GM21526 (cell line): ENCODE measurements around the gene PHKG2.
"Not testable (repeated sequence)": the region's sequence is repeated elsewhere in the genome, so short reads cannot be mapped to it uniquely, and the experiment has no call there.

Source experiments
- ATAC-seq: cut with Tn5 transposase; IDR thresholded peaks from one replicate; pipeline ENCODE4 v1.9.1; 2021; ENCODE audit warnings: moderate library complexity; ENCODE audit not compliant: unreplicated experiment, low FRiP score

PHKG2 gene, protein sequence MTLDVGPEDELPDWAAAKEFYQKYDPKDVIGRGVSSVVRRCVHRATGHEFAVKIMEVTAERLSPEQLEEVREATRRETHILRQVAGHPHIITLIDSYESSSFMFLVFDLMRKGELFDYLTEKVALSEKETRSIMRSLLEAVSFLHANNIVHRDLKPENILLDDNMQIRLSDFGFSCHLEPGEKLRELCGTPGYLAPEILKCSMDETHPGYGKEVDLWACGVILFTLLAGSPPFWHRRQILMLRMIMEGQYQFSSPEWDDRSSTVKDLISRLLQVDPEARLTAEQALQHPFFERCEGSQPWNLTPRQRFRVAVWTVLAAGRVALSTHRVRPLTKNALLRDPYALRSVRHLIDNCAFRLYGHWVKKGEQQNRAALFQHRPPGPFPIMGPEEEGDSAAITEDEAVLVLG

DNA sequence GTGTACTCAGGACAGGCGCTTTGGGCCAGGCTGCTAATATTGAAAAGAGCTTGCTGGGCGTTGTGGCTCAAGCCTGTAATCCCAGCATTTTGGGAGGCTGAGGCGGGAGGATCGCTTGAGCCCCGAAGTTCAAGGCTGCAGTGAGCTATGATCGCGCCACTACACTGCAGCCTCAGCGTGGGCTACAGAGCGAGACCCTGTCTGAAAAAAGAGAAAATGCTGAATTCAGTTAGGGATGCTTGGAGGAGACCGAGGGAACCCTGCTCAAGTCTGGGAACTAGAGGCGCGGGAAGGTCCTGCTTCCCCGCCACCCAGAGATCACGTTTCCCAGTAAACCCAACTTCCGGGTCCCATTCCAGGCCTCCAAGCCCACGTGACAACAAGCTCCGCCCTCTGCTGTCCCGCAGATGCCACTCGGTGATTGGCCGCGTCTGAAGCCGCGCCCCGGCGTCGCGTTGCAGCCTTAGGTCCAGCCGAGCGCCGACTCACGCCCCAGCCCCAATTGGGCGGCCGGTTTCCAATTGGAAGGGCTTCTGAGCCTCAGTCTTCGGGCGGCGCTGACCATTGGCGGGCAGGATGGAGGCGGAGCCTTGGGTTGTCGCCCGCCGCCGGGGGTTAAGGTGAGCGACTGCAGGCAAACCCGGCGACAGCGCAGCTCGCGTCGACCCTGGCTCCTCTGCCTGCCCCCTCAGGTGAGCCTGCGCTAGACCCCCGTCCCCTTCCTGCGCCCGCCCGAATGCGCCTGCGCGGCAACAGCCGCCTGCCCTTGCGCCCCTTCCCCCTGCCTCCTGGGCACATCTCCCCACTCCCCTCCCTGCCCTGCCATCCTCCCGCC, at the start of gene PHKG2:
TSS of gene PHKG2 (plus strand) at position 627 of the 835 bp plus-strand sequence. CDS start 396 bp downstream, outside the sequence.
- peak; percentile 91 for ATAC-seq

DNA sequence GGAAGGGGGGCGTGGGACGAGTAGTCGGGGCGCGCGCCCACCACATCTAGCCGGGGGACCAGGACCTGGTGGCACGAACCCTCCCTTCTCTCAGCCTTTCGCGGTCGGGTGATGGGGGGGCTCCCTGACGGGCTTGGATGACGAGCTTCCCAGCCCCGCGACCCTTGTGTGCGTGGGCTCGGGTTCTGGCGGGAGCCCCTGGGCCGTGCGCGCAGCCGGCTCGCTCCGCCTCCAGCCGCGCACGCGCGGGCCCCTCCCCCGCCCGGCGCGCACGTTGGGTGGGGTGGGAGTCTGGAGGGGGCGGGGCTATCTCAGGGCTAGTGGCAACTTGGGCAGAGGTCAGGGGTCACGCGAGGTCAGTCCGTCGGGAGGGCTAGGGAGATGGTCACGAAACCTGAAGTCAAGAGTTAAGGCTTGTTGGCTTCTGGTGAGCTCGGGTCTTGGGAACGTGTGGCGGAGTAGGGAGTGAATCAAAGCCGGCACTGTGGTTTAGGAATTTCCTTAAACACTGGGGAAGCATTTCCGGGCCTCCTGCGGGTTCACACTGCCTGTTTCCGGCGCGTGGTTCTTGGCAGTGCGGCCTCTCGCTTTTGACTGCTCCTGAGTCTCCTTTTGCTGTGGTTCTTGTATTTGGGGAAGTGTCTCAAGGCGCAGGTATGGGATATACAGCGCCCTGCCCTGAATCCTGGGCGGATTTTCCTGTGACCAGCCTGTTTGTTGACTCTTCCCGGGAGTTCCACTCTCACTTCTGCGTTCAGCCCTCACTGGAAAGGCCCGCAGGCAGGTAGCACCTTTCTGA, 49.2 kb upstream of the PHKG2 start, which contains the start of gene SRCAP:
TSS of gene SRCAP (plus strand) at position 356 of the 799 bp plus-strand sequence. CDS start 1,654 bp downstream, outside the sequence.
- peak; percentile 25 for ATAC-seq

DNA sequence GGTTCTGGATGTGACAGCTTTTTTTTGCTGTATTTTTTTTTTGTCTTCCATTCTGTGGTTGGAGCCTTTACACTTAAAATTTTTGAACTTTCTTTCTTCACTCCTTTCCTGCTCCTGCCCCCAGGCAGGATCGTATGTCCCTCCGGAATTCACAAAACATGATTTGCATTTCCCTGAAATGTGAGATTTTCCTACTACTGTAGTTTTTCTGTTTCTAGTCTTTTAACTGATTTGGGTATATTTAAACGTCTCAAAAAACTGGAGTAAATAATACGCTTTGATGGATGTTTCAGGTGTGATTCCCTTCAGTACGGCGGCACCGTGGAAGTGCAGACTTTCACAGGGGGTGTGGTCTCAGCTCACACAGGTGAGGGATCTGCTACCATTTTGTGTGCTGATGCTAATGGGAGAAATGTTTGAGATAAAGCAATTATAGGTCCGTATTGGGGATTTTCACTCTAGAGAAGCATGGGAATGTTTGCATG, 48.6 kb upstream of the PHKG2 start:
- ATAC-seq: no peak

DNA sequence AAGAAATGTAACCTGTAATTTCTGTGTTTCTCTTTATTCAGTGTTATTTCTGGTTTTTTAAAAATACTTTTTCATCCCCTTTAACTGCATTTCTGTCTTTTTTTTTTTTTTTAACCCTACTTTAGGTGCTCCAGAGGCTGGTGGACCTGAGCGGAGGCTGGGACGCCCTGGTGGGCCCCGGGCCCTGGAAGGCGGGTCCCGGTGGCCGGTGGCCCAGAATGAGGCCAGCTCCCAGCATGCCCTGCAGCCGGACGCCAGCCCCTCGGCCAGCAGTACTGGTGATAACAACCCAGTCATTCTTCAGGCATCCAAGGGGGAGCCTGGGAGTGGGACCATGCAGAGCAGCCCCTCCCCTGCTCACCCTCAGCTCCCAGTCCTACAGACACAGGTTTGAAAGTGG, 47.7 kb upstream of the PHKG2 start:
- no peak for ATAC-seq

DNA sequence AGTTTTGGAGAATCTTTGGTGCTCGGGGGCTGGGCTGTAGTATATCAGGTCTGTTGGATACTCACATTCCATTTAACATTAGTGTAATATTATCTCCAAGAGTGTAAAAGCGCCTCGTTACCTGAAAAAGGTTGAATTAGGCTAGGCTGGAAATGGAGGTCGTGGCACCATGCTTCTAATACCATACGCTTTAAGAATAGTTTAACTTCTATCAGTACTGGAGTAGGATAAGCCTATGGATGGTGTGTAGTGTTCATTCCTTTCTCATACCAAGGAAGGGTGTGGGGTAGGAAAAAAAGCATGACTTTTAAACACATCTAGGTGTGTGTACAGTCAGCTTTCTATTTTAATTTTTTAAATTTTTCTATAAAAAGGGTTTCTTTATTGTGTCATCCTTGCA, 47.3 kb upstream of the PHKG2 start:
- ATAC-seq: no peak

DNA sequence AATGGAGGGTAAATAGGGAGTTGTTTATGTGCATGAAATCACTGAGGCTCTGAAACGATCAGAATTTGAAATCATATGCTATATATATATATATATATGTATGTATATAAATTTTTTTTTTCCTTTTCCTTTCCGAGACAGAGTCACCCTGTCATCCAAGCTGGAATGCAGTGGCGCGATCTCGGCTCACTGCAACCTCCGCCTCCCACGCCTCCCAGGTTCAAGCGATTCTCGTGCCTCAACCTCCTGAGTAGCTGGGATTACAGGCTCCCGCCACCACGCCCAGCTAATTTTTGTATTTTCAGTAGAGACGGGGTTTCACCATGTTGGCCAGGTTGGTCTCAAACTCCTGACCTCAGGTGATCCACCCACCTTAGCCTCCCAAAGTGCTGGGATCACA, 45.2 kb upstream of the PHKG2 start:
- ATAC-seq: not testable (repeated sequence)

DNA sequence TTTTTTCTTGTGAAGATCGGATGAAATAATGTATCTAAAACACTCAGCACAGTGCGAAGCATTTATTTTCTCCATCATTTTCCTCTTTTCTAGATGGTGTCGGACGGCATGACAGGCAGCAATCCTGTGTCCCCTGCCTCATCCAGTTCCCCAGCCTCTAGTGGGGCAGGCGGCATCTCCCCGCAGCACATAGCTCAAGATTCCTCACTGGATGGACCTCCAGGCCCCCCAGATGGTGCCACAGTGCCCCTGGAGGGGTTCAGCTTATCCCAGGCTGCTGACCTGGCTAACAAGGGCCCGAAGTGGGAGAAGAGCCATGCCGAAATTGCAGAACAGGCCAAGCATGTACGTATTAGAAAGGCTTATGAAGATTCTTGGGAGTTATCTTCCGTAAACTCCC, 44.3 kb upstream of the PHKG2 start:
- ATAC-seq: no peak

DNA sequence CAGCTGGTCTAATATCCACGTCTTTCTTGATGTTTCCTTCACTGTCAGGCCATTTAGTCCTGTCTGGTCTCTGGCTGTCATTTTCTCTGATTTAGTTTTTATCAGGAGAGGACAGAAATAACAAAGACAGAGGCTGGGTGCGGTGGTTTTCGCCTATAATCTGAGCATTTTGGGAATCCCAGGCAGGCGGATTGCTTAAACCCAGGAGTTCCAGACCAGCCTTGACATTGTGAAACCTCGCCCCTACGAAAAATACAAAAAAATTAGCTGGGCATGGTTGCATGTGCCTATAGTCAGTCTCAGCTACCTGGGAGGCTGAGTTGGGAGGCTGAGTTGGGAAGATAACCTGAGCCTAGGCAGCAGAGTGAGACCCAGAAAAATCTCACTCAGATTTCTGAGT, 42.2 kb upstream of the PHKG2 start:
- no peak for ATAC-seq

DNA sequence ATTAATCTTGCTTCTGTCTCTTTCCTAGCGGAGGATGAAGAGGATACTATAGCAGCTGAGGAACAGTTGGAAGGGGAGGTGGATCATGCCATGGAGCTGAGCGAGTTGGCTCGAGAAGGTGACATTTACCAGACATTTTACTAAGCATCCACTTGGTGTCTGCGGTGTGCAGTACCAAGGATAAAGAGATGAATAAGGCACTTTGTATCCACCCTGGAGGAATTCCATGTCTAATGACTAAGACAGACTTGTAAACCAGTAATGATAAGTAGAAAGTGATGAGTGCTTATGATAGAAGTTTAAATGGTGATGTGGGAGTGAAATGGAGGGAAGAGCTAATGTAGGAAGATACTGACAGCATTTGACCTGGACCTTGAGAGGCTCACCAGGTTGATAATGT, 37.3 kb upstream of the PHKG2 start:
- ATAC-seq: no peak

DNA sequence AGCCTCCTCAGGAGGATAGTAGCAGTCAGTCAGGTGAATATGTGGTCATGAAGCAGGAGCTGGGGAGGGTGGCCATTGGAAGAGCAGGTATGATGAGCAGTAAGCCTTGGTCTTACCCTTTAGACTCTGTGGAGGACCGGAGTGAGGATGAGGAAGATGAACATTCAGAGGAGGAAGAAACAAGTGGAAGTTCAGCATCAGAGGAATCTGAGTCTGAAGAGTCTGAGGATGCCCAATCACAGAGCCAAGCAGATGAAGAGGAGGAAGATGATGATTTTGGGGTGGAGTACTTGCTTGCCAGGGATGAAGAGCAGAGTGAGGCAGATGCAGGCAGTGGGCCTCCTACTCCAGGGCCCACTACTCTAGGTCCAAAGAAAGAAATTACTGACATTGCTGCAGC, 36.5 kb upstream of the PHKG2 start:
- ATAC-seq: no peak

DNA sequence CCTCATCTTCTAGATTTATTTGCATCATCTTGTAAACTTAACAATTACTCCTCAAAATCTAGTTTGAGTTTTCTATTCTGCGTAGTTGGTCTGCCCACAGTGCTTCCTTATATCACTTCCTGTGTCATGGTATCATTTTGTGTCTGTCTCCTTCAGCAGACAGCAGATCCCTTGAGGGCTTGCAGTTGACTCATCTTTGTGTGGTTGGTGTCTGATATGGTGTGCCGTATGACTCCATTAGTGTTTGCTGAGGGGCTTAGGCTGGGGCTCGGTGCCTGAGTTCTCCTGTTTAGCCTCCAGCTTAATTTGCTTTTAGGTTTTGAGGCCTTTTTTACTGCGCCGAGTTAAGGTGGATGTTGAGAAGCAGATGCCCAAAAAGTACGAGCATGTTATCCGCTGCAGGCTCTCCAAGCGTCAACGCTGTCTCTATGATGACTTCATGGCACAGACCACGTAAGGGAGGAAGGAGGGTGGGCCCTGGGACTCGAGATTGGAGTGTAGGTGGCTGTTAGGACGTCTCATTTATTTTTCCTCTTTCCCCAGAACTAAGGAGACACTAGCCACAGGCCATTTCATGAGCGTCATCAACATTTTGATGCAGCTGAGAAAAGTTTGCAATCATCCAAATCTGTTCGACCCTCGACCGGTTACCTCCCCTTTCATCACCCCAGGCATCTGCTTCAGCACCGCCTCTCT, 32.3 kb upstream of the PHKG2 start:
- ATAC-seq: no peak

DNA sequence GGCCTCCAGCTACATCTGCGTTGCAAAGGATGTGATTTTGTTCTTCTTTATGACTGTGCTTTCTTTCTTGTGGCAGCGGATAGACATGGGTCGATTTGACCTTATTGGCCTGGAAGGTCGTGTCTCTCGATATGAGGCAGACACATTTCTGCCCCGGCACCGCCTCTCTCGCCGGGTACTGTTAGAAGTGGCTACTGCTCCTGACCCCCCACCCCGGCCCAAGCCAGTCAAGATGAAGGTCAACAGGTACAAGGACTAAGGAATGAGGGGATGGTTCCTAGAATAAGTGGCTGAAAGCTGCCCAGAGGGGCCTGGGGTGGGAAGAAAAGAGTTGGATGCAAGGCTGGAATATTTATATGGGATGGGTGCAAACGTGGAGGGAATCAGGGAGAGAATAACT, 28.1 kb upstream of the PHKG2 start:
- ATAC-seq: no peak

DNA sequence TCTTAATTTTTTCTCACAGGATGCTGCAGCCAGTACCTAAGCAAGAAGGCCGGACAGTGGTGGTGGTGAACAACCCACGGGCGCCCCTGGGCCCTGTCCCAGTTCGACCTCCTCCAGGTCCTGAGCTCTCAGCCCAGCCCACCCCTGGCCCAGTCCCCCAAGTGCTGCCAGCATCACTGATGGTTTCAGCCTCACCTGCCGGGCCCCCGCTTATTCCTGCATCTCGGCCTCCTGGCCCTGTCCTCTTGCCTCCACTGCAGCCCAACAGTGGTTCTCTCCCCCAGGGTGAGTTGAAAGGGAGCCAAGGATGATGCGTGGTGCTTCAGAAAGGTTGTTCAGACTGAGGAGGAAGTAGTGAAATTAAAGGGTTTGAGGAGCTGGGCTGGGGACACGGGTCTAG, 27.5 kb upstream of the PHKG2 start:
- ATAC-seq: no peak

DNA sequence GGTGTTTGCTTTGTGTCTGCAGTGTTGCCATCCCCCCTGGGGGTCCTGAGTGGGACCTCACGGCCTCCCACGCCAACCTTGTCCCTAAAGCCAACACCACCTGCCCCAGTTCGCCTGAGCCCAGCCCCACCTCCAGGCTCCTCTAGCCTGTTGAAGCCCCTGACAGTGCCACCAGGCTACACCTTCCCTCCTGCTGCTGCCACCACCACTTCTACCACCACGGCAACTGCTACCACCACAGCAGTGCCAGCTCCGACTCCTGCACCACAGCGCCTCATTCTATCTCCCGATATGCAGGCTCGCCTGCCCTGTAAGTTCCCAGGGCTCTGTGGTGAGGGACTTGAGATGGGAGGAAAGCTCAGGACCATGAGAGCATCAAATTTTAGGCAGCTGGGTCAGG, 27.1 kb upstream of the PHKG2 start:
- ATAC-seq: no peak

DNA sequence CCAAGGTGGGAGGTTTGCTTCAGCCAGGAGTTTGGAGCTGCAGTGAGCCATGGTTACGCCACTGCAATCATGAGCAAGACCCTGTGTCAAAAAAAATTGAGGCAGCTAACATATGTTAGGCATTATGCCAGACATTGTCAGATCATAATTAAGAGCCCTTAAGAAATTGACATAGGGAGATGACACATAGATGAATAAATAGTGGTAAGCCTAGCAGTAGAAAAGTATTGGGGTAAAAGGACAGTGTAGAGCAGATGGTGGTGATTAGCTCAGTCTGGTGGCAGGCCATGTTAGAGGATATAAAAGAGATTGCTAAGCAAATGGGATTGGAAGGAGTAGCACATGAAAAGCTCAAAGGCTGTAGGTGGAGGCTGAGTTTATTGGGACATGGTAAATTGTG, 26.6 kb upstream of the PHKG2 start:
- no peak for ATAC-seq

DNA sequence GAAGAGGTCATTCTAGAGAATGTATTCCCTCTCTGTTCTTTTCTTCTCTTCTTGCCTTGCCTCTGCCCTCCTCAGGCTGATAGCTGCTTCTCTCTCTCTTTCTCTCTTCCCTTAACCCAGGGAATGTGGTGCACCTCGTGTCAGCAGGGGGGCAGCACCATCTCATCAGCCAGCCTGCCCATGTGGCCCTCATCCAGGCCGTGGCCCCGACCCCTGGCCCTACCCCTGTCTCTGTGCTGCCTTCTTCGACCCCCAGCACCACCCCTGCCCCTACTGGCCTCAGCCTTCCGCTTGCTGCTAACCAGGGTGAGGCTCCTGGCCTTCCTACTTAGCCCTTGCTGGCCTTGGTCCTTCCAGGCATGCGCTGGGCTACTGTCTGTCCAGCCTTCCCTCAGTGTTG, 25.8 kb upstream of the PHKG2 start:
- ATAC-seq: no peak

DNA sequence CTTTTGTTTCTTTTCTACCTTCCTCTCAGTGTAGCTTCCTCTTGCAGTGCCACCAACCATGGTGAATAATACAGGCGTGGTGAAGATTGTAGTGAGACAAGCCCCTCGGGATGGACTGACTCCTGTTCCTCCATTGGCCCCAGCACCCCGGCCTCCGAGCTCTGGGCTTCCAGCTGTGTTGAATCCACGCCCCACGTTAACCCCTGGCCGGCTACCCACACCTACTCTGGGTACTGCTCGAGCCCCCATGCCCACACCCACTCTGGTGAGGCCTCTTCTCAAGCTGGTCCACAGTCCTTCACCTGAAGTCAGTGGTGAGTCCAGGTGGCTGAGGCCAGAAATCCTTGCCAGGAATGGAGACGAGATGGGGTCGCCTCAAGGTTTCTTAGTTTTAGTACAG, 25.3 kb upstream of the PHKG2 start:
- no peak for ATAC-seq

DNA sequence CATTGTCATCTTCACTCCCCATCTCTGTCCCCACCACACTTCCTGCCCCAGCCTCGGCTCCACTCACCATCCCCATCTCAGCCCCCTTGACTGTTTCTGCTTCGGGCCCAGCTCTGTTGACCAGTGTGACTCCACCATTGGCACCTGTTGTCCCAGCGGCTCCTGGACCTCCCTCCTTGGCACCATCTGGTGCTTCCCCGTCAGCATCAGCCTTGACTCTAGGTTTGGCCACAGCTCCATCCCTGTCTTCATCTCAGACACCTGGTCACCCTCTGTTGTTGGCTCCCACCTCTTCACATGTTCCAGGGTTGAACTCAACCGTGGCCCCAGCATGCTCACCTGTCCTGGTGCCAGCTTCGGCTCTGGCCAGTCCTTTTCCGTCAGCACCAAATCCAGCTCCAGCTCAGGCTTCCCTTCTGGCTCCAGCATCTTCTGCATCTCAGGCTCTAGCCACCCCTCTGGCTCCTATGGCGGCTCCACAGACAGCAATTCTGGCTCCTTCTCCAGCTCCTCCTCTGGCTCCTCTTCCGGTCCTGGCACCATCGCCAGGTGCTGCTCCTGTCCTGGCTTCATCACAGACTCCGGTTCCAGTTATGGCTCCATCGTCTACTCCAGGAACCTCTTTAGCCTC, 24.4 kb upstream of the PHKG2 start:
- no peak for ATAC-seq

DNA sequence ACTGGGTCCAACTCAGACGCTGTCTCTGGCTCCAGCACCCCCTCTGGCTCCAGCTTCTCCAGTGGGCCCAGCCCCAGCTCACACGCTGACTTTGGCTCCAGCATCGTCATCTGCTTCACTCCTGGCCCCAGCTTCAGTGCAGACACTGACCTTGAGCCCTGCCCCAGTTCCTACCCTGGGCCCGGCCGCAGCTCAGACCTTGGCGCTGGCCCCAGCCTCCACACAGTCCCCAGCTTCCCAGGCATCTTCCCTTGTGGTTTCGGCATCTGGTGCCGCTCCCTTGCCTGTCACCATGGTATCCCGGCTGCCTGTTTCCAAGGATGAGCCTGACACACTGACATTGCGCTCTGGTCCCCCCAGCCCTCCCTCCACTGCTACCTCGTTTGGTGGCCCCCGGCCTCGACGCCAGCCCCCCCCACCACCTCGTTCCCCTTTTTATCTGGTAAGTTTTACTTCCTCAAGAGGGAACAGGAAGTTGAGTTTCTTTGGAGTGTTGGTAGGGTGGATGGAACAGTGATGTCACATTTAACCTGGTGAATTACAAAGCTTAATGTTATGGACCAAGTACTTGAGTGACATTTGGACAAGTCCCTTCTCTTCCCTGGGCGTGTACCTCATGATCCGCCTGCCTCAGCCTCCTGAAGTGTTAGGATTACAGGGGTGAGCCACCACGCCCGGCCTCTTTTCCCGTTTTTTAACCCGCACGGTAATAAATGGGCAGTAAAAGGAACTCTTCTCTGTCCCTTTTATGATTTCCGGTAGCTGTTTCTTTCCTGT, 23.4 kb upstream of the PHKG2 start:
- no peak for ATAC-seq
